ENCODE measurements around the gene CDCA7. TPM values are rescaled to one million over a fixed set of nuclear protein-coding genes. Genes with fewer than 3 reads are reported as not detected.
"Not testable (repeated sequence)": the region's sequence is repeated elsewhere in the genome, so short reads cannot be mapped to it uniquely, and the experiment has no call there.

The CDCA7 gene
- total RNA-seq, 2 experiments from 2014 or later: 88.5 to 91.7 TPM

GRCh38 chr2:173414823-173415322 lies 60.2 kb downstream of the CDCA7 start:
- no peaks in the 10 kb centered on the region for H3K36me3 Mint-ChIP-seq (ENCODE audit: low read depth)
- ChIA-PET CTCF (no interaction called here), POLR2A (no interaction called here)
- H3K9me3 Mint-ChIP-seq: no peaks in the 10 kb centered on the region
- H3K27ac Mint-ChIP-seq: no peak overlapping the region
- H3K4me3 Mint-ChIP-seq: no peak overlapping the region
- H3K27me3 Mint-ChIP-seq: peaks cover 7% of the 10 kb centered on the region
- intact Hi-C loops (cut with micrococcal nuclease): no loop called here
- no peak for ATAC-seq
- no peak for TF ChIP-seq CTCF (IDR thresholded peaks at IDR 0.05)
- H3K4me1 Mint-ChIP-seq (ENCODE audit: low read depth): no peaks in the 10 kb centered on the region
- DNase-seq: no peak

- ChIA-PET CTCF (interaction anchor here (1.5 kb wide), 1 partner anchor 13 kb away, joined by 5 read pairs; no protein-coding TSS in a partner anchor), POLR2A (no interaction called here)
- Mint-ChIP-seq H3K27me3 (peaks cover 7% of the 10 kb centered on the region), H3K36me3 (ENCODE audit: low read depth) (no peaks in the 10 kb centered on the region), H3K4me1 (ENCODE audit: low read depth) (no peaks in the 10 kb centered on the region), H3K4me3 (no peak overlapping the region), H3K9me3 (no peaks in the 10 kb centered on the region), H3K27ac (no peak overlapping the region)
- no peak for DNase-seq
- TF ChIP-seq CTCF (IDR thresholded peaks at IDR 0.05): no peak
- no peak for ATAC-seq
- intact Hi-C loops (cut with micrococcal nuclease): no loop called here
Measured at GRCh38 chr2:173415431-173416381, 61.0 kb downstream of the CDCA7 start.

DNA sequence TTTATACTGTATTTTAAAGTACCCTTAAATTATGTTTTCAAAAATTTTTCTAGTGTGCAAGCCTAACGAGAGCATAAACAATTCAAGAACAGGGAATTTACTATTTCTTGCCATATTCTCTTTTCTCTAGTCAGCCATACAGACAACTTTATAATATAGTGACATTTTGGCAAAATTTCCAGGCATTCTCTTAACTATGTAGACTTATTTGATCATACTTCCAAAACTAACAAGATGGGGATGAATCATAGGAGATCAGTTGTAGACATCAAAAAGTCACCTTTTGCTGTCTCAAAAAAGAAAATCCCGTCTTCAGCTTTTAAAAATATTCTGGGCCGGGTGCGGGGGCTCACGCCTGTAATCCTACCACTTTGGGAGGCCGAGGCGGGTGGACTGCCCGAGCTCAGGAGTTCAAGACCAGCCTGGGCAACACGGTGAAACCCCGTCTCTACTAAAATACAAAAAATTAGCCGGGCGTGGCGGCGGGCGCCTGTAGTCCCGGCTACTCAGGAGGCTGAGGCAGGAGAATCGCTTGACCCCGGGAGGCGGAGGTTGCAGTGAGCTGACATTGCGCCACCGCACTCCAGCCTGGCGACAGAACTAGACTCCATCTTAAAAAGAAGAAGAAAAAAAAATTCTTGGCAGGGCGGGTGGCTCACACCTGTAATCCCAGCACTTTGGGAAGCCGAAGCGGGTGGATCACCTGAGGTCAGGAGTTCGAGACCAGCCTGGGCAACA lies 61.9 kb downstream of the CDCA7 start:
- H3K4me3 Mint-ChIP-seq; H3K9me3 Mint-ChIP-seq; DNase-seq; intact Hi-C loops (cut with micrococcal nuclease); H3K4me1 Mint-ChIP-seq (ENCODE audit: low read depth); H3K27ac Mint-ChIP-seq; ATAC-seq; POLR2A ChIA-PET; H3K36me3 Mint-ChIP-seq (ENCODE audit: low read depth): not testable (repeated sequence)
- peaks cover 10% of the 10 kb centered on the region for H3K27me3 Mint-ChIP-seq
- CTCF ChIA-PET: interaction anchor here (0.8 to 1.5 kb wide), 2 partner anchors 14 to 107 kb away, joined by 3 to 5 read pairs; no protein-coding TSS in a partner anchor

GRCh38 chr2:173417341-173417740 lies 62.7 kb downstream of the CDCA7 start:
- intact Hi-C loops (cut with micrococcal nuclease): no loop called here

More at GRCh38 chr2:173417341-173417740, 62.7 kb downstream of the CDCA7 start:
- ChIA-PET POLR2A (no interaction called here), CTCF (interaction anchor here (0.8 kb wide), 1 partner anchor 106 kb away, joined by 3 read pairs; no protein-coding TSS in a partner anchor)
- ATAC-seq: no peak
- Mint-ChIP-seq H3K4me1 (ENCODE audit: low read depth) (no peaks in the 10 kb centered on the region), H3K9me3 (no peaks in the 10 kb centered on the region), H3K36me3 (ENCODE audit: low read depth) (no peaks in the 10 kb centered on the region), H3K27me3 (peaks cover 12% of the 10 kb centered on the region), H3K27ac (no peak overlapping the region), H3K4me3 (no peak overlapping the region)
- no peak for DNase-seq
- no peak for TF ChIP-seq CTCF (IDR thresholded peaks at IDR 0.05)
